ENCODE results near the gene DNA2.

GRCh38 chr10:68469838-68470237, 1.9 kb downstream of the DNA2 start:
- TF ChIP-seq CTCF (IDR thresholded peaks at IDR 0.05): no peak
- TF ChIP-seq EZH2phosphoT487 (IDR thresholded peaks at IDR 0.05; ENCODE audit: borderline replicate concordance, low read depth): no peak
- no peak for TF ChIP-seq POLR2AphosphoS5 (IDR thresholded peaks at IDR 0.05; ENCODE audit: low read depth, low read length)
- no peak for TF ChIP-seq TCF12 (IDR thresholded peaks at IDR 0.05)
